Suppressor macrophage treated with lipopolysaccharide for 1 hour (primary cell): Measurements from ENCODE around the gene ARHGEF28.

Experiments
- DNase-seq, 3 donors: peaks; one replicate each; pipeline ENCODE4 v3.0.0-alpha.2; 2020 to 2022

The ARHGEF28 gene

DNA sequence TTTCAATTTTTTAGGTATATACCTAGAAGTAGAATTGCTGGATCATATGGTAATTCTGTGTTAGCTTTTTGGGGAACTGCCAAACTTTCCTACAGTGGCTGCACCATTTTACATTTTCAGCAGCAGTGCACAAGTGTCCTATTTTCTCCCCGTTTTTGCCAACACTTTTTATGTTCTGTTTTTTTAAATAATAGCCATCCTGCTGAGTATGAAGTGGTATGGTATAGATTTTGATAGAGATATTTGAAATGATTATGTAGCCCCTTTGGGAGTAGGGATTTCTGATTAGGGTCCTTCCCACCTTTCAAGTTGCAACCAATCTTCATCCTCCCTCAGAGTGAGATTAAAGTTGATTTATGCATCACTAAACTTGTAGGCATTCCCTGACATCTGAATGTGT lies 76.5 kb downstream of the ARHGEF28 start:
- no peak for DNase-seq

GRCh38 chr5:73702951-73703350 lies 77.0 kb downstream of the ARHGEF28 start:
- no peak for DNase-seq

- DNase-seq = no peak
These were observed 79.4 kb downstream of the ARHGEF28 start for GRCh38 chr5:73705364-73705763.

DNA sequence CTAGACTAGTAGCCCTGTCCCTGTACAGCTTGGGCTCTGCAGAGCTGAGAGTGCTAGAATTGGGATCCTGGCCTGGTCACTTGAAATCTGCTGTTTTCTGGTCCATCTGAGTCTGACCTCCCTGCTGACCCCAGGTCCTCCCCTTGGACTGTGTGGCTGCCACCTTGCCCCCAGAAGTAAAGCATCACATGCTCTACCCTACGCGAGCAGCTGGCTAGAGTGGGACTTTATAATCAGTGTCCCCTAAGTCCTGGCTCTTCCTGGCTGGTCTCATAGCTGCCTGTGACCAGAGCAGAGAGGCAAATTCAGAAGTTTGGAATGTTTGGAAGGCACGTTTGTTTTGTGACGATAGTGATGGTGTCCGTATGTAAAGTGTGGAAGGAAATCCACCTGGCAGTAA lies 81.0 kb downstream of the ARHGEF28 start:
- DNase-seq = no peak

- no peak for DNase-seq
These were observed 83.6 kb downstream of the ARHGEF28 start for GRCh38 chr5:73709536-73710129.

- no peak for DNase-seq
These were observed 90.3 kb downstream of the ARHGEF28 start for GRCh38 chr5:73716284-73716808.

DNA sequence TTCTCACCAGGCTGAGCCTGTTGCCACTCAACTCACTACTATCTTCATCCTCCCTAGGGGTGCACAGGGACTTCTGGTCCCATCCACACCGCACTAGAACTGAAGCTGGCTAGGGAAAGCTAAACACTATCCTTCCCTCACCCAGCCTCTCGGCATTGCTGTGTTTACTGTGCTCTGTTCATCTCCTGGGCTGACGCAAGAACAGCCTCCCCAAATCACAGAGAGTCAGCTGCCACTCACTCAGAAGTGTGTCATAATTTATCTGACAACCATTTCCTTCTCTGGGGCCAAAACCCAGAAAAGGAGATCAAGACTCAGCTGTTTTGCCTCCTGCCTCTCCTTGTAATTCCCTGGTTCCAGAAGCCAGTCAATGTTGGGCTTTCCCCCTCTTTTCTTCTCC lies 92.8 kb downstream of the ARHGEF28 start:
- DNase-seq = no peak

- DNase-seq = no peak
These were observed 93.6 kb downstream of the ARHGEF28 start for GRCh38 chr5:73719632-73720031.

DNA sequence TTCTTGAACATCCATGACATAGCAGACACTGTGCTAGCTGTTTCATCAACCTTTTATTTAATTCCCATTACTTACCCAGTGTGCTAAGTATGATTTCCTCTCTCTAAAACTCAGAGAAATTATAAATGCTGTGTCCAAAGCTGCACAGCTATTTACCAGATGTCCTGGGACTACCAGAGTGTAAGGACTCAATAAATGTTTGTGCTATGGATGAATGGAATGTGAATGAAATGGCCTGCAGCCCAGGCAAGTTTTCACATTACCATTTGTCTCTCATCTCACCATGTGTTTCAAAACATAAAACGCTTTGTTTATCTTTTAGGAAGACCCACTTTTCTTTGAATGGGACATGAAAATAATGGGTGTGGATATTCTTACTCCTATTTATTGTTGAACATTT lies 96.2 kb downstream of the ARHGEF28 start:
- DNase-seq = no peak

DNA sequence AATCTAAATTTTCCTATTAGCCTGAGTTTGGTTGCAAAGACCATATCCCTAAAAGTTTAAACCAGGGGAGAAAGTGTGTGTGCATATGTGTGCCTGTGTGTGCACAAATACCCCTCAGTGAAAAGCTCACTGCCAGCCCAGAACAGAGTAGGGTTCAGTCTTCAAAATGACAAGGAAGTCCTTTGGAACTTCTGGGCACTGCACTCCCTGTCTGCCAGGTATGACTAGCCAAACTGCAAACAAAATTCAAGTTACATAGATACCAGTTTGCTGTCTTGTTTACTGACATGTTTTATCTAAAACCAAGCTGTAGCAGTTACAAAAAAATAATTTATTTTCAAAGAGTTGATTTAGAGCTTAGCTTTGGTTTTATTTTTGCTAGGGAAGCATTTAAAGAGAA lies 100.1 kb downstream of the ARHGEF28 start:
- no peak for DNase-seq

DNA sequence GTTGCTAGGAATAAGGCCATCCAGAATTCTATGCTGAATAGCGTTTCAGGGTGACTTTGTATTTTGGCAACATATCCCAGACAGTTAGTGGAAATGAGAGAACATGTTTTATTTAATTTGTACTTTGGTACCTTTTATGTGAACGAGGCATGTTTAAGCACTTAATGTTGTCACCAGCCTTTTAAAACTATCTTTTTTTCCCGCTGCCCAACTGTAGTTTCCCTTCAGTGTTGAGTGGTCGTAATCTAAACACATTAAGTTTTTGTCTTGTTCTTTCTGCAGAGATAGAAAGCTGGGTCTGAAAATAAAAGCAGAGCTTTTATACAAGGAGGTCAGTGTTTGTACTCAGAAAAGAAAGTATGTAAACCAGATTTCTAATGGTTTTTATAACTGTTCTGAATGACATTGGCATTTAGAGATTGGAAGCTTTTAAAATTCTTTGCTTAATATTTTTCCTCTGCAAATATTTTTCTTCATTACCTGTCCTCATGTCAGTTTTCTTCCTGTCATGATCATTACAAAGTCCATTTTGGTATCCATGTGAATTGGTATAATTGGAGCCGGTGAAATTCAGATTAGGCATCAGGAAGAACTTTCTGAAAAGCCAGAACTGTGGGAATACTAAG lies 100.7 kb downstream of the ARHGEF28 start:
- DNase-seq = no peak

- no peak for DNase-seq
These were observed 101.5 kb downstream of the ARHGEF28 start for GRCh38 chr5:73727470-73727869.

GRCh38 chr5:73728493-73729273 lies 102.7 kb downstream of the ARHGEF28 start:
- no peak for DNase-seq

DNA sequence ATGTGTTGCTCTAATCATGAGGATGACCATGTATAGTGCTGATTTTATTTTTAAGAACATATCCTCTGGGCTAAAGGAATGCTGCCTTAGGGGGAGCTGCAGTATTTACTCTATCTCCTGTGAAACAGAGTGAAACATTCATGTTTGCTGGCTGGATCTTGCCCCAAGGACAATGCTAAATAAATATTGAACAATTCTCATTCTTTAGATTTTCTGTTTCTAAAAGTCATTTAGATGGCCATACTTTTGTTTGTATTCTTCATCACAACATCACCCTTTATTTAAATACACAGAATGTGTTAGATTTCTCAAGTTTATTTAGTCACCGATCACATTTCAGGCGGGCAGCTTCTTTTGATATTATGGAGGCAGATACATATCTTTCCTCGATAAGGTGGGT lies 103.3 kb downstream of the ARHGEF28 start:
- DNase-seq = no peak

DNA sequence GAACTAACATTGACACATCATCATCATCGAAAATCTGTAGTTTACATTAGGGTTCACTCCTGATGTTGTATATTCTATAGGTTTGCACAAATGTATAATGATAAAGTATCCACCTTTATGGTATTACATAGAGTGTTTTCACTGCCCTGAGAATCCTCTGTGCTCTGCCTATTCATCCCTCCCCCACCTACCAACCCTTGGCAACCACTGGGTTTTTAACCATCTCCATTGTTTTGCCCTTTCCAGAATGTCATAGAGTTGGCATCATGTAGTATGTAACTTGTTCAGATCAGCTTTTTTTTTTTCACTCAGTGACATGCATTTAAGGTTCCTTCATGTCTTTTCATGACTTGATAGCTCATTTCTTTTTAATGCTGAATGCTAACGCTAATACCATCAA lies 106.0 kb downstream of the ARHGEF28 start:
- DNase-seq = no peak

GRCh38 chr5:73733219-73733618 lies 107.2 kb downstream of the ARHGEF28 start:
- no peak for DNase-seq

GRCh38 chr5:73735032-73735734 lies 109.2 kb downstream of the ARHGEF28 start:
- no peak for DNase-seq

- DNase-seq = no peak
These were observed 113.7 kb downstream of the ARHGEF28 start for GRCh38 chr5:73739650-73740049.

- DNase-seq = no peak
These were observed 114.3 kb downstream of the ARHGEF28 start for GRCh38 chr5:73740274-73740790.

DNA sequence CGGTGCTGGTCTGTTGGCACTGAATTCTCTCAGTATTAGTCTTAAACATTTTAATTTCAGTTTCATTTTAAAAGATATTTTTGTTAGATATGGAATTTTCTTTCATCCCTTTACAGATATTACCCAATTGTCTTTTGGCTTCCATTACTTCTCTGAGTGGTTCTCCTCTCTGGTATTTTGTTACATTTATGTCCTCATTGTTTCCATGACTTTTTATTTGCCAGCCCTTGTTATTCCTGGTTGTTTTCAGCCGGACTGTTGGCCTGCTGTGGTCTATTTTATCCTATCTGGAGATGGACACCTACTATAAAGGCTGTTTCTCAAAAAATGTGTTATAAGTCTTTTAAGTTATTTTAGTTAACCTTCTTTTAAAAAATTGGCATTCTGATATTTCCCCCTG lies 117.2 kb downstream of the ARHGEF28 start:
- no peak for DNase-seq

DNA sequence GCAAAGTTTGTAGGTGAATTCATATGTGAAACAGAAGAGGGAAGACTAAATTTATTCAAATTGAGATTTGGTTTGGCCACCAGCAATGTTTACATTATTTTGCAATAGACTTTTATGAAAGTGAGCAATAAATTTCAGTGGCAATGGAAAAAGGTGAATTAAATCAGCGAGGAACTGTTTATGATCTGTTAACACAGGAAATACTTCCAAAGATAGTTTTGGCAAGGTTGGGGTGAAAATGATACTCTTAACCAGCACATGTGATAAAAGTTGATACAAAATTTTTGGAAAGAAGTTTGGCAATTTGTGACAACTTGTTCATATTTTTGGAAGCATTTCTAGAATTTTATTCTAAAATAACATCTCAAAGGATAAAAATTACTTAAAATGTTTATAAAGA lies 119.8 kb downstream of the ARHGEF28 start:
- DNase-seq = no peak

DNA sequence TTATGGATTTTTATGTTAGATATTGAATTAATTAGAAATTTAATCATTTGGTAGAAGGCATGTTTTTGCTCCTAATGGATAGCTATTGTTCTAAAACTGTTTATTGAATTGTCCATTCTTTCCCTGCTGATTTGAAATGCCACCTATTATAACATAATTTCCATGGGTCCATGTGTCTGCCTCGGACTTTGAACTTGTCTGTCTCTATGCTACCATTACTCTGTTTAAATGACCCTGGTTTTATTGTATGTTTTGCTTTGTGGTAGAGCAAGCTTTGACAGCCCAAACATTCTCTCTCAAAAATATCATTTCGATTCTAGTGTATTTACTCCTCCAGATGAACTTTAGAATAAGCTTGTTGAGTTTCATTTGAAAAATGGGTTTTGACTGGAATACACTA lies 120.6 kb downstream of the ARHGEF28 start:
- no peak for DNase-seq

DNA sequence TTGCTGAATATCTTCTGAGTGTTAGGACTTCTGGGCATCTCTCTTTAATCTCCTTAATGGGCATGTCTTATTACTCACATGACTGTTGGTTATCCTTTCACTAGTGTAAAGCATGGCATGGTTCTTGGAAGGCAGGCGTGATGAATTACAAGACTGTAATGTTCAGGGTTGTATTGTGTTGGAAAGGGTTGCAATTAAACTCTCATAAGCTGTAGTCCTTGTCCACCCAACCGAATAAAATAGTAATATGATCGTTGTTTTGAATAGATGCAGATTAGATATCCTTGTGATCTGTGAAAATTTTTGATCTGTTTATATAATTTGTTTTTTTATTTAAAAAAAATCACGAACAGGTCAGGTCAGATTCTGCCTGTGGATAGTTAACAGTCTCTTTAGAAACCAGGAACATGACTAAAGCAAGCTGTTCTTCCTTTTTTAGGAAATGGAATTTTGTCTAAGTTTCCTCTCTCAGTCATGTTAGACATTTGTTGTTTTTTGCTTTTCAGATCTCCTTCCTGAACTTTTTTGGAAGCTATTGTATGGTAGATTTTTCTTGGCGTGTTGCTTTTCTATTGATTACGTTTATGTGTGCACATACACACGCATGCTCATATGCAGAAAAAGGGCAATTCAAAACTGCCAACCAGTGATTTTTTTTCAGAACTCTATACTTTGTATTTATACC lies 121.8 kb downstream of the ARHGEF28 start:
- DNase-seq = no peak
